Esophagus squamous epithelium (tissue), 5 donors: ENCODE measurements around the gene GPR143. TPM values are rescaled to one million over a fixed set of nuclear protein-coding genes. Genes with fewer than 3 reads are reported as not detected.
A peak's percentile ranks its signal among the peaks of the same experiment; 100 is the strongest.

Experiments used
- DNase-seq: peaks from one replicate; lab custom pipeline; 2025; lab: John Stamatoyannopoulos, UW
- H3K27ac ChIP-seq, 4 donors: fragments of 200-600 bp; sonication (generic); one replicate each; pipeline ENCODE4 v1.5.1; 2016 to 2019; ENCODE audit warnings: mild to moderate bottlenecking in 1 of 4
- H3K27me3 ChIP-seq, 4 donors: fragments of 200-600 bp; sonication (generic); 1 replicate in 3 of 4; 2 replicates in 1 of 4; pipeline versions ENCODE4 v1.5.1 to v1.6.0; 2017 to 2021; ENCODE audit warnings: antibody characterized with exemption in 1 of 4
- H3K36me3 ChIP-seq, 3 donors: fragments of 200-600 bp; sonication (generic); one replicate each; pipeline ENCODE4 v1.5.1; 2016 to 2019
- H3K4me1 ChIP-seq, 3 donors: fragments of 200-600 bp; sonication (generic); one replicate each; pipeline ENCODE4 v1.5.1; 2017 to 2019
- H3K4me3 ChIP-seq, 4 donors: fragments of 200-600 bp; sonication (generic); 1 replicate in 3 of 4; 2 replicates in 1 of 4; pipeline ENCODE4 v1.5.1; 2016 to 2019; ENCODE audit warnings: mild to moderate bottlenecking in 2 of 4, moderate library complexity in 1 of 4
- H3K9me3 ChIP-seq, 3 donors: fragments of 200-600 bp; sonication (generic); one replicate each; pipeline ENCODE4 v1.5.1; 2016 to 2019
- POLR2A ChIP-seq, 4 donors: fragments of 450-650 bp; IDR thresholded peaks; one replicate each; pipeline ENCODE4 v1.6.1; 2017; ENCODE audit warnings: antibody characterized with exemption in 4 of 4, mild to moderate bottlenecking in 4 of 4, moderate library complexity in 3 of 4
- WGBS, 2 donors: methylation state at CpG; one replicate each; pipeline ENCODE4 v1.1.5; 2018; 5-methylcytosine and 5-hydroxymethylcytosine counted together
- intact Hi-C: fragments of 100-400 bp; cut with DNase I; formaldehyde crosslinking; loops from one replicate; pipeline ENCODE4 v1.15.0; 2022
- total RNA-seq, 4 donors: library from RNA; depleted of rRNA; stranded (reverse); fragments of >200 nt; gene quantifications; one replicate each; pipeline ENCODE4 v1.1.0, GENCODE V29; 2016
- TF ChIP-seq, protein P1 (sequence below), 6 experiments: fragments of 450-650 bp in 4 of 6; fragments of 200-600 bp in 2 of 6; sonication (generic) in 2 of 6; IDR thresholded peaks; one replicate each; pipeline ENCODE4 v1.5.1; 2016 to 2019; ENCODE audit warnings: antibody characterized with exemption in 6 of 6, mild to moderate bottlenecking in 4 of 6, moderate library complexity in 4 of 6
- donor health status: DM: yes; HTN: yes; CAD: no.

The GPR143 gene
- total RNA-seq, 4 donors from 2014 or later: 0.68 to 3.9 (median 1.8) TPM

- Histone ChIP-seq H3K4me1 (peaks cover 0 to 13% (median 0%) of the 10 kb centered on the region in 3 donors), H3K4me3 (no peak overlapping the region), H3K36me3 (peaks cover 0 to 25% (median 0%) of the 10 kb centered on the region in 3 donors), H3K9me3 (no peaks in the 10 kb centered on the region), H3K27ac (no peak overlapping the region), H3K27me3 (no peaks in the 10 kb centered on the region)
- intact Hi-C loops: no loop called here
- TF ChIP-seq, protein P1, sequence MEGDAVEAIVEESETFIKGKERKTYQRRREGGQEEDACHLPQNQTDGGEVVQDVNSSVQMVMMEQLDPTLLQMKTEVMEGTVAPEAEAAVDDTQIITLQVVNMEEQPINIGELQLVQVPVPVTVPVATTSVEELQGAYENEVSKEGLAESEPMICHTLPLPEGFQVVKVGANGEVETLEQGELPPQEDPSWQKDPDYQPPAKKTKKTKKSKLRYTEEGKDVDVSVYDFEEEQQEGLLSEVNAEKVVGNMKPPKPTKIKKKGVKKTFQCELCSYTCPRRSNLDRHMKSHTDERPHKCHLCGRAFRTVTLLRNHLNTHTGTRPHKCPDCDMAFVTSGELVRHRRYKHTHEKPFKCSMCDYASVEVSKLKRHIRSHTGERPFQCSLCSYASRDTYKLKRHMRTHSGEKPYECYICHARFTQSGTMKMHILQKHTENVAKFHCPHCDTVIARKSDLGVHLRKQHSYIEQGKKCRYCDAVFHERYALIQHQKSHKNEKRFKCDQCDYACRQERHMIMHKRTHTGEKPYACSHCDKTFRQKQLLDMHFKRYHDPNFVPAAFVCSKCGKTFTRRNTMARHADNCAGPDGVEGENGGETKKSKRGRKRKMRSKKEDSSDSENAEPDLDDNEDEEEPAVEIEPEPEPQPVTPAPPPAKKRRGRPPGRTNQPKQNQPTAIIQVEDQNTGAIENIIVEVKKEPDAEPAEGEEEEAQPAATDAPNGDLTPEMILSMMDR (IDR thresholded peaks at IDR 0.05): no peak
- no peak for TF ChIP-seq POLR2A (IDR thresholded peaks at IDR 0.05)
- 41 to 53% methylated on average over 2 to 3 of the region's 4 CpGs for WGBS, 2 donors
- no peak for DNase-seq
Observed at GRCh38 chrX:9681422-9681821, 84.2 kb downstream of the GPR143 start.

GRCh38 chrX:9681011-9681410 is 84.6 kb downstream of the GPR143 start:
- WGBS, 2 donors: 81 to 82% methylated on average over 5 to 9 of the region's 9 CpGs
- H3K27me3 ChIP-seq: no peaks in the 10 kb centered on the region
- H3K4me1 ChIP-seq: peaks cover 0 to 13% (median 0%) of the 10 kb centered on the region in 3 donors
- H3K4me3 ChIP-seq: no peak overlapping the region
- intact Hi-C loops: no loop called here
- TF ChIP-seq, protein P1 (IDR thresholded peaks at IDR 0.05): no peak
- TF ChIP-seq POLR2A (IDR thresholded peaks at IDR 0.05): no peak
- peaks cover 0 to 20% (median 0%) of the 10 kb centered on the region in 3 donors for H3K36me3 ChIP-seq
- no peak overlapping the region for H3K27ac ChIP-seq
- H3K9me3 ChIP-seq: no peaks in the 10 kb centered on the region
- no peak for DNase-seq

GRCh38 chrX:9678215-9678965 is 87.3 kb downstream of the GPR143 start:
- no peaks in the 10 kb centered on the region for H3K9me3 ChIP-seq
- intact Hi-C loops: no loop called here
- H3K4me1 ChIP-seq: peaks cover 0 to 13% (median 0%) of the 10 kb centered on the region in 3 donors
- no peaks in the 10 kb centered on the region for H3K36me3 ChIP-seq
- TF ChIP-seq POLR2A (IDR thresholded peaks at IDR 0.05): no peak
- TF ChIP-seq, protein P1 (IDR thresholded peaks at IDR 0.05): no peak
- no peaks in the 10 kb centered on the region for H3K27me3 ChIP-seq
- peak overlapping the region in 2 of 4 donors; percentile 29 to 67 for H3K27ac ChIP-seq
- no peak overlapping the region for H3K4me3 ChIP-seq
- WGBS, 2 donors: 77 to 100% methylated on average over 3 of the region's 3 CpGs
- DNase-seq: no peak

DNA sequence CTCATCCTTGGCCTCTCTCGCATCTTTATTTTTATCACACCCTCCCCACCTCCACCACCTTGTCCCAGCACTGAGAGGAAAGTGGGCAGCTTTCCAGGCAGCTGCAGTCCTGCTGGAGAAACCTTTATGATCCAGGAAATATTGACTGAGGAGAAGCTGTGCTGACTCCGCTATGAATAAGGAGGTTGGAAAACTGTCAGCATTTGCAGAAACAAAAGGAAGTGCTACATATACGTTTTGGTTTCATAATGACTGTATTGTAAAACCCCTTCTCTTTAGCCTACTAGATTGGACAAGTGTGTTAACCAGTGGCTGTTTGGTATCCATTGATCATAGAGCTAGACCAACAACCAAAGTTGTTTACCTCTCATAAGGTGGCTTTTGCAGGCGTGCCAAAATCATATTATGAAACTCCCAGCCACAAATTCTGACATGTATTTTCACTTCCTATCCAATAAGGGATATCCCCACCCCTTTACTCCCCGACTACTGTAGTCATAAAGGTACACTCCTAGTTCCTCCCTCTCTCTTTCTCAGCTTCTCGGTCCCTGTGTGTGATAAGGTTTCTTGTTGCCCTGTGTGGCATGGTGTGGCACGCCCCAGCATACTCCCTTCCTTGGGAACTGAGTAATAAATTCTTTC is 88.4 kb downstream of the GPR143 start:
- Histone ChIP-seq H3K9me3 (no peaks in the 10 kb centered on the region), H3K27me3 (no peaks in the 10 kb centered on the region), H3K27ac (peak overlapping the region; percentile 29 to 67 (median 52)), H3K4me1 (peaks cover 0 to 13% (median 0%) of the 10 kb centered on the region in 3 donors), H3K4me3 (peak overlapping the region in 1 of 4 donors; percentile 5), H3K36me3 (no peaks in the 10 kb centered on the region)
- TF ChIP-seq POLR2A (IDR thresholded peaks at IDR 0.05): no peak
- TF ChIP-seq, protein P1 (IDR thresholded peaks at IDR 0.05): no peak
- intact Hi-C loops: no loop called here
- WGBS, 2 donors: 21 to 39% methylated on average over 5 to 7 of the region's 7 CpGs
- no peak for DNase-seq

GRCh38 chrX:9676738-9677097 is 88.9 kb downstream of the GPR143 start:
- Histone ChIP-seq H3K27me3 (no peaks in the 10 kb centered on the region), H3K27ac (peak overlapping the region; percentile 21 to 67 (median 52)), H3K9me3 (no peaks in the 10 kb centered on the region), H3K36me3 (no peaks in the 10 kb centered on the region), H3K4me1 (peaks cover 0 to 13% (median 0%) of the 10 kb centered on the region in 3 donors), H3K4me3 (no peak overlapping the region)
- TF ChIP-seq POLR2A (IDR thresholded peaks at IDR 0.05): no peak
- TF ChIP-seq, protein P1 (IDR thresholded peaks at IDR 0.05): no peak
- WGBS, 2 donors: 51 to 53% methylated on average over 6 of the region's 6 CpGs
- intact Hi-C loops: no loop called here
- no peak for DNase-seq
